ENCODE measurements around the gene TRPV5. TPM values are rescaled to one million over a fixed set of nuclear protein-coding genes. Genes with fewer than 3 reads are reported as not detected.

The TRPV5 gene
- total and polyA plus RNA-seq, 2 donors (not counting 3 experiments of a cell fraction or from before 2014, with no cell fraction given) = not detected

- Histone ChIP-seq H3K9me3 (replicated peaks; ENCODE audit: control insufficient read depth, insufficient read depth, low read length) (no peaks in the 10 kb centered on the region), H3K9ac (replicated peaks; ENCODE audit: extremely low read depth, insufficient read depth, low read length) (no peak overlapping the region), H3K79me2 (ENCODE audit: control insufficient read depth, insufficient read depth, low read length) (no peaks in the 10 kb centered on the region), H3K4me2 (ENCODE audit: insufficient read depth, low read length) (no peak overlapping the region), H3K27me3 (ENCODE audit: control insufficient read depth in 2 of 2, insufficient read depth in 2 of 2, low read length in 2 of 2) (no peaks in the 10 kb centered on the region), H3K36me3 (ENCODE audit: control insufficient read depth in 2 of 2, extremely low read depth in 1 of 2, insufficient read depth in 2 of 2, low read length in 2 of 2) (no peaks in the 10 kb centered on the region), H3K4me1 (ENCODE audit: control insufficient read depth, extremely low read depth, insufficient read depth, low read length) (no peaks in the 10 kb centered on the region), H3K4me3 (replicated peaks in 1 of 3; ENCODE audit: insufficient read depth in 1 of 3, low read depth in 1 of 3, low read length in 3 of 3) (no peak overlapping the region), H3K9me1 (replicated peaks; ENCODE audit: control insufficient read depth, extremely low read depth, insufficient read depth, low read length) (no peaks in the 10 kb centered on the region), H4K20me1 (replicated peaks; ENCODE audit: control insufficient read depth, extremely low read depth, insufficient read depth, low read length) (no peaks in the 10 kb centered on the region), H2AFZ (ENCODE audit: low read depth, low read length) (no peak overlapping the region), H3K27ac (ENCODE audit: insufficient read depth, low read depth, low read length) (no peak overlapping the region)
- dilution Hi-C loops (cut with MboI; ENCODE audit: extremely low pct_ligation_motif_present, low sequenced_read_pairs) (no loop called here), intact Hi-C loops (cut with micrococcal nuclease) (no loop called here)
- TF ChIP-seq EZH2 (IDR thresholded peaks at IDR 0.05; ENCODE audit: borderline replicate concordance, low read depth, low read length, severe bottlenecking) (no peak), FOS (IDR thresholded peaks at IDR 0.05; ENCODE audit: borderline replicate concordance, insufficient read depth, low read length) (no peak), MAX (IDR thresholded peaks at IDR 0.05; ENCODE audit: insufficient read depth, insufficient read length) (no peak), MYC (IDR thresholded peaks at IDR 0.05; ENCODE audit: low read depth, low read length) (no peak), GATA2 (IDR thresholded peaks at IDR 0.05; ENCODE audit: insufficient read depth, insufficient read length, low read depth, low read length) (no peak), JUN (IDR thresholded peaks at IDR 0.05; ENCODE audit: borderline replicate concordance, insufficient read depth, insufficient read length, low read depth) (no peak), POLR2AphosphoS5 (IDR thresholded peaks at IDR 0.05; ENCODE audit: insufficient read depth, low read depth, low read length) (no peak), POLR2A (IDR thresholded peaks at IDR 0.05; ENCODE audit: low read depth, low read length) (no peak)
- TF ChIP-seq, protein P1, sequence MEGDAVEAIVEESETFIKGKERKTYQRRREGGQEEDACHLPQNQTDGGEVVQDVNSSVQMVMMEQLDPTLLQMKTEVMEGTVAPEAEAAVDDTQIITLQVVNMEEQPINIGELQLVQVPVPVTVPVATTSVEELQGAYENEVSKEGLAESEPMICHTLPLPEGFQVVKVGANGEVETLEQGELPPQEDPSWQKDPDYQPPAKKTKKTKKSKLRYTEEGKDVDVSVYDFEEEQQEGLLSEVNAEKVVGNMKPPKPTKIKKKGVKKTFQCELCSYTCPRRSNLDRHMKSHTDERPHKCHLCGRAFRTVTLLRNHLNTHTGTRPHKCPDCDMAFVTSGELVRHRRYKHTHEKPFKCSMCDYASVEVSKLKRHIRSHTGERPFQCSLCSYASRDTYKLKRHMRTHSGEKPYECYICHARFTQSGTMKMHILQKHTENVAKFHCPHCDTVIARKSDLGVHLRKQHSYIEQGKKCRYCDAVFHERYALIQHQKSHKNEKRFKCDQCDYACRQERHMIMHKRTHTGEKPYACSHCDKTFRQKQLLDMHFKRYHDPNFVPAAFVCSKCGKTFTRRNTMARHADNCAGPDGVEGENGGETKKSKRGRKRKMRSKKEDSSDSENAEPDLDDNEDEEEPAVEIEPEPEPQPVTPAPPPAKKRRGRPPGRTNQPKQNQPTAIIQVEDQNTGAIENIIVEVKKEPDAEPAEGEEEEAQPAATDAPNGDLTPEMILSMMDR (IDR thresholded peaks at IDR 0.05; ENCODE audit: extremely low read depth in 1 of 2, insufficient read depth in 1 of 2, low read depth in 1 of 2, low read length in 2 of 2) = no peak
- DNase-seq (ENCODE audit: low read depth, low spot score) = no peak
- no TSS peak for BruUV-seq (replicated peaks)
- FAIRE-seq = no peak
- ChIA-PET POLR2A (no interaction called here), CTCF (no interaction called here)
Observed at GRCh38 chr7:142935941-142936565, 2.5 kb upstream of the TRPV5 start.
